Activated naive CD8-positive, alpha-beta T cell treated with anti-CD3 and anti-CD28 coated beads, Interleukin-2, amount 50 U/mL, for 16 hours (primary cell): ENCODE data around the gene SERPINA4.

ENCODE experiments used
- DNase-seq: peaks from one replicate; pipeline ENCODE4 v3.0.0-alpha.2; 2020; ENCODE audit warnings: low read depth, low spot score

SERPINA4 gene, protein sequence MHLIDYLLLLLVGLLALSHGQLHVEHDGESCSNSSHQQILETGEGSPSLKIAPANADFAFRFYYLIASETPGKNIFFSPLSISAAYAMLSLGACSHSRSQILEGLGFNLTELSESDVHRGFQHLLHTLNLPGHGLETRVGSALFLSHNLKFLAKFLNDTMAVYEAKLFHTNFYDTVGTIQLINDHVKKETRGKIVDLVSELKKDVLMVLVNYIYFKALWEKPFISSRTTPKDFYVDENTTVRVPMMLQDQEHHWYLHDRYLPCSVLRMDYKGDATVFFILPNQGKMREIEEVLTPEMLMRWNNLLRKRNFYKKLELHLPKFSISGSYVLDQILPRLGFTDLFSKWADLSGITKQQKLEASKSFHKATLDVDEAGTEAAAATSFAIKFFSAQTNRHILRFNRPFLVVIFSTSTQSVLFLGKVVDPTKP

GRCh38 chr14:94560751-94561655 lies at the start of gene SERPINA4:
Gene SERPINA4, plus strand, starts transcription at chr14:94561442. Its CDS starts 2,041 bp downstream, at chr14:94563483.
- DNase-seq, result no peak

GRCh38 chr14:94514351-94514750 lies 46.9 kb upstream of the SERPINA4 start:
- no peak for DNase-seq

- no peak for DNase-seq
Observed at GRCh38 chr14:94515426-94515825, 45.8 kb upstream of the SERPINA4 start.

- DNase-seq, result no peak
Observed at GRCh38 chr14:94515856-94516255, 45.4 kb upstream of the SERPINA4 start.

GRCh38 chr14:94517248-94517640 lies 44.0 kb upstream of the SERPINA4 start:
- DNase-seq, result no peak

DNA sequence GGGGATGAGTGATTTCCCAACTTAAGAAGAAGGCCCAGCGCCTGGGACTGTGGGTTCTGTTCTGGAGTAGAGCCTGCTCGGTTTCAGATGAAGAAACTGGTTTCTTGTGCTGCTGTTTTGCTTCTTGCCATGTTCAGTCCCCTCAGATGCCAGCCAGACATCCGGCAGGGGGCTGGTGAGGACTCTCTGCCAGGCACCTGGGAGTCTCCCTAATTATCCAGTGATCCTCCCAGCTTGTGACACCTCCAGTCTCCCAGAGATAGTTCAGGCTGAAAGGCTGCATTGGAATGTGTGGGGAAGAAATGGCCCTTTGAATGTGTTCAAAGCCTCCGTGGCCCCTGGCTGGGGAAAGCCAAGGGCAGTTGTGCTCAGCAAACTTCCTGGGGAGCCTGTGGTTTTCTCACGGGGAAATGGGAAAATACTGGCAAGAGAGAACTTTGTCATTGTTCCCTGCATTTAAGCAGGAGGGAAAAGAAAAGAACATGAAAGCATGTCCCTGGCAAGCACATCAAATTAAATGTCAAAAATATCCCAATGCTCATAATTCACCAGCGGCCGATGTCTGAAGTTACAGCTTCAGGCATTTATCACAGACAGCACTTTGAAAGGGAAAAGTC lies 43.5 kb upstream of the SERPINA4 start:
- no peak for DNase-seq

GRCh38 chr14:94521375-94522114 lies 39.7 kb upstream of the SERPINA4 start:
- no peak for DNase-seq

DNA sequence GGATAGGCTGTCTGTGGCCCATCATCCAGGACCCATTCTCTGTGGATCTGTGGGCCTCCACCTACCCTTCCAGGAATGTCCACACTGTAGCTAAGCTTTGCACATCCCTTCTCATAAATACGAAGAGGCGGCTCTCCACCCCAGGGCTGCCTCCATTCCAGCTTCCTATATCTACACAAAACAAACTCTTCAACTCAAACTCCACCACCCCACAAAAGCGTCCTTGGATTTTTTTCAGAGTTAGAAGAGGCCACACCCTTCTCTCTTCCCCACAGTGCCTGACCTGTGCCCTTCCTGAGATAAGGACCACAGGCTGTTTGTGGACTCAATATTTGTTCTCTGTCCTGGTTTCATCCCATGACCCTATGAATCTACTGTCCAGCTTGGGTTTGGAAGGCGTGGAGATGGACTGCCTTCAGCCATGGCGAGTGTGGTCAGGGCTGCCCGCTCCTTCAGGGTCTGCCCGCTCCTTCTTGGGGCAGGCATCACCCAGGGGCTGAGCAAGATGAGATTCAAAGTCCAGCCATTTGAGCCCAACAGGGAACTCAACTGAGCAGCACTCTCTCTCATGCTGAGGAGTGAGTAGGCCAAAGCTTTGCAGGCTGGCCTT lies 39.0 kb upstream of the SERPINA4 start:
- DNase-seq, result no peak

- DNase-seq, result no peak
Observed at GRCh38 chr14:94523265-94523664, 38.0 kb upstream of the SERPINA4 start.

DNA sequence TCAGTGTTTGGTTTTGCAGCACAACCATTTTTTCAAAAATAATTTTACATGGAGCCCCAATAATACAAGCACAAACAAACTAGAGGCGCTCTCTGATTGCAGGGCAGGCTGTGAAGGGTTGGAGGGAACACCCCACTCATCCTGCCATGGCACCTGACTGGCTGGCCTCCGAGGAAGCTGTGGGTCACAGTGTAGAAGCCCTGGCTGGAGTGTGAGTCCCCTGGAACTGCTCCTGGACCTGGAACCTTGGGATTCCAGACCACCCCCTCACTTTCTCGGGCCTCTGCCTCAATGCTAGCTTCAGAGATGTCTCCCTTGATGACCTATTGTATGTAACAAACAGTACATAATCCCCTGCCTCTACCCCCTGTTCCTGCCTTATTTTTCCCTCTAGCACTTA lies 37.1 kb upstream of the SERPINA4 start:
- DNase-seq, result no peak

DNA sequence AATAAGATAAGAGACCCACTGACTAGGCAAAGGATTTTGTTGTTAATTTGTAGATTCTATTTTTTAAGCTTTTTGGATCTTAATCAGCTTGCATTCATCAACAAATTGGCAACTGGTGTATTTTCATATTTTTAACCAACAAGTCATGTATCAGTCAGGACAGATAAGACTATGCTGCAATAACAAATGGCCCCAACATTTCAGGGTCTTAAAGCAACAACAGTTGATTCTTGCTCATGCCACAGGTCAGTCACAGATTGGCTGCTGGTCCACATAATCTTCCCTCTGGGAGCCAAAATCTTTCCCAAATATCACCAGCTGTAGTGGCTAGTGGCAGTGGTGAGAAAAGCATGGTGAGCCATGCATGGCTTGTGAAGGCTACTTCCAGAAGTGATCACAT lies 30.1 kb upstream of the SERPINA4 start:
- DNase-seq, result no peak

- no peak for DNase-seq
Observed at GRCh38 chr14:94532447-94532846, 28.8 kb upstream of the SERPINA4 start.

DNA sequence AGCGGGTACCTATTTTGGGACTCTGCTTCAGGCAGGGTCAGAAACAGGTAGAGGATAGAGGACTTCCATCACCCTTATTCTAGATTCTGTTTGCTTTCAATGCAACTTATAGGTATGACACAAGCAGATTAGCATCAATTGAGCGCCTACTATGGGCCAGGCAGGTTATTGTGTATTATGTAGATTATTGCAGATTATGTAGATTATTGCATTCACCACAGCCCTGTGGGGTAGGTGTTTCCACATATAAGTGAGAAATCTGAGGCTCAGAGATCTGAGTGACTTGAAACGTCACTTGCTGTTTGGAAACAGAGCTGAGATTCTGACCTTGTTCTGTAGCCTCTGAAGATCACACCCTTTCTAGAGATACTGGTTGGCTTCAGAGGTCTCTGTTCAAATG lies 25.7 kb upstream of the SERPINA4 start:
- no peak for DNase-seq

DNA sequence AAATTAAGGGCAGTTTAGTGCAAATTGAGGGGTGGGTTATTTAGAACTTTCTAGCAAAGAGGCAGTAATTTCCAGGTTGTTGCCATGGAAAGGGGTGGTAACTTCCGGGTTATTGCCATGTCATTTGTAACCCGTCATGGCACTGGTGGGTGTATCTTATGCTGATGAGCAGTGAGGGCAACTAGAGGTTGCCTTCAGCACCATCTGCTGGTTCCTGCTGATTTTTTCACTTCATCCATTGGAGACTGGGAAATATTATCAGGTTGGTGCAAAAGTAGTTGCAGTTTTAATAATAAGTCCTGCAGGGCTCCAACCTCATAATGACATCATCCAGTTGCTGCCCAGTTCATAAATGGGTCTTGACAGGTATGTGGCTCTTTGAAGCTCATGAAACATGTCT lies 24.4 kb upstream of the SERPINA4 start:
- no peak for DNase-seq

- DNase-seq, result no peak
Observed at GRCh38 chr14:94538070-94538740, 23.0 kb upstream of the SERPINA4 start.

- no peak for DNase-seq
Observed at GRCh38 chr14:94539181-94539580, 22.1 kb upstream of the SERPINA4 start.

GRCh38 chr14:94540031-94540794 lies 21.0 kb upstream of the SERPINA4 start:
- DNase-seq, result no peak

GRCh38 chr14:94541234-94541975 lies 19.8 kb upstream of the SERPINA4 start:
- DNase-seq, result no peak
